K562 (cell line): ENCODE results near the gene BLVRA. TPM values are rescaled to one million over a fixed set of nuclear protein-coding genes. Genes with fewer than 3 reads are reported as not detected.

ENCODE experiments used
- ATAC-seq: fragments of 200-7000 bp; cut with Tn5 transposase; 3 replicates; pipeline ENCODE4 v1.9.1; 2020; ENCODE audit warnings: moderate library complexity
- BruUV-seq: library from RNA; stranded (reverse); fragments of 400-500 nt; replicated peaks from 2 replicates; lab custom pipeline; 2021; lab: Mats Ljungman, UMichigan
- CTCF ChIA-PET: fragments of 300-600 bp; formaldehyde crosslinking; extraction: SDS; loops from one replicate; lab custom pipeline; 2021; ENCODE audit warnings: low intra/inter-chr PET ratio; lab: Yijun Ruan, JAX
- POLR2A ChIA-PET: fragments of 300-600, 350-650 bp; sonication (Branson Sonifier 250); formaldehyde crosslinking; extraction: SDS; loops from one replicate; lab custom pipeline; 2021; ENCODE audit warnings: antibody characterized with exemption, inconsistent platforms; lab: Yijun Ruan, JAX
- DNase-seq, 4 experiments: peaks; one replicate each; pipeline versions ENCODE4 v3.0.0 to v3.0.0-alpha.2; 2011 to 2018; ENCODE audit warnings: low spot score in 3 of 4, mixed read lengths in 3 of 4; ENCODE audit errors: extremely low read depth in 1 of 4
- FAIRE-seq: peaks from 2 replicates; lab custom pipeline; 2011; peaks lifted over from hg19 to GRCh38; lab: Jason Lieb, UNC
- H2AFZ ChIP-seq: 2 replicates; pipeline ENCODE4 v1.6.0; 2011; ENCODE audit warnings: low read depth, low read length, control low read depth, inconsistent platforms
- H3K27ac ChIP-seq: fragments of 200-600 bp; 3 replicates; pipeline ENCODE4 v1.8.0; 2011; ENCODE audit warnings: low read depth, mild to moderate bottlenecking, control low read depth, inconsistent platforms, low read length, moderate library complexity, mixed read lengths; ENCODE audit errors: extremely low read depth
- H3K27me3 ChIP-seq, 2 experiments: fragments of 300-600 bp in 1 of 2; 2 replicates in 1 of 2; 3 replicates in 1 of 2; pipeline versions ENCODE4 v1.6.0 to v1.8.0; 2011; ENCODE audit warnings: inconsistent platforms in 2 of 2, low read length in 2 of 2, mild to moderate bottlenecking in 1 of 2, mixed read lengths in 1 of 2, moderate library complexity in 1 of 2; ENCODE audit not compliant: control insufficient read depth in 2 of 2, insufficient read depth in 2 of 2
- H3K36me3 ChIP-seq: fragments of 300-600 bp; 3 replicates; pipeline ENCODE4 v1.8.0; 2011; ENCODE audit warnings: mild to moderate bottlenecking, low read length, inconsistent platforms; ENCODE audit not compliant: control insufficient read depth, insufficient read depth
- H3K4me1 ChIP-seq, 2 experiments: fragments of 200-600 bp in 1 of 2; replicated peaks in 1 of 2; 2 replicates in 1 of 2; 3 replicates in 1 of 2; pipeline versions ENCODE4 v1.5.1 to v1.8.0; 2011; ENCODE audit warnings: inconsistent platforms in 2 of 2, low read length in 2 of 2, mild to moderate bottlenecking in 1 of 2, mixed read lengths in 1 of 2, moderate library complexity in 1 of 2; ENCODE audit not compliant: control insufficient read depth in 2 of 2, insufficient read depth in 2 of 2
- H3K4me2 ChIP-seq: 2 replicates; pipeline ENCODE4 v1.6.1; 2011; ENCODE audit warnings: low read length, control low read depth, inconsistent platforms, mixed read lengths; ENCODE audit not compliant: insufficient read depth
- H3K4me3 ChIP-seq: fragments of 200-600 bp; sonication (generic), shearing (Covaris generic); 2 replicates; pipeline ENCODE4 v1.5.1; 2016; ENCODE audit warnings: control low read depth, inconsistent platforms
- H3K79me2 ChIP-seq: fragments of 200-600 bp; 3 replicates; pipeline ENCODE4 v1.8.0; 2011; ENCODE audit warnings: low read length, inconsistent platforms; ENCODE audit not compliant: control insufficient read depth, insufficient read depth
- H3K9ac ChIP-seq, 2 experiments: 2 replicates each; pipeline versions ENCODE4 v1.6.0 to v1.6.1; 2011; ENCODE audit warnings: low read depth in 2 of 2, low read length in 2 of 2, control low read depth in 1 of 2, inconsistent platforms in 1 of 2, mild to moderate bottlenecking in 1 of 2, mixed read lengths in 1 of 2; ENCODE audit not compliant: insufficient read depth in 1 of 2
- H3K9me1 ChIP-seq: one replicate; pipeline ENCODE4 v1.6.0; 2011; ENCODE audit warnings: inconsistent platforms, mild to moderate bottlenecking, low read length, moderate library complexity; ENCODE audit not compliant: control insufficient read depth, insufficient read depth
- H3K9me3 ChIP-seq: replicated peaks from 2 replicates; pipeline ENCODE4 v1.5.1; 2011; ENCODE audit warnings: low read depth, low read length, inconsistent platforms; ENCODE audit not compliant: control insufficient read depth, insufficient read depth
- H4K20me1 ChIP-seq: replicated peaks from 2 replicates; pipeline ENCODE4 v1.6.1; 2011; ENCODE audit warnings: low read length, inconsistent platforms, mixed read lengths; ENCODE audit not compliant: control insufficient read depth, insufficient read depth
- ATF1 ChIP-seq, 2 experiments: fragments of 450-650 bp in 1 of 2; IDR thresholded peaks; 2 replicates each; pipeline ENCODE4 v1.6.1; 2016; ENCODE audit warnings: missing compliant biosample characterization in 1 of 2, missing genetic modification characterization in 1 of 2
- BHLHE40 ChIP-seq: IDR thresholded peaks from 2 replicates; pipeline ENCODE4 v1.6.1; 2011; ENCODE audit warnings: low read length, improper control_type of control experiment
- CBX3 ChIP-seq, 2 experiments: IDR thresholded peaks; 1 replicate in 1 of 2; 2 replicates in 1 of 2; pipeline ENCODE4 v1.6.1; 2012; ENCODE audit warnings: inconsistent platforms in 2 of 2, low read length in 2 of 2, borderline replicate concordance in 1 of 2, control low read depth in 1 of 2
- CHD2 ChIP-seq: IDR thresholded peaks from 2 replicates; pipeline ENCODE4 v1.6.1; 2011; ENCODE audit warnings: low read depth, low read length
- CTBP1 ChIP-seq: fragments of 450-650 bp; IDR thresholded peaks from 2 replicates; pipeline ENCODE4 v1.6.1; 2016; ENCODE audit warnings: borderline replicate concordance
- MAFK ChIP-seq: IDR thresholded peaks from 2 replicates; pipeline ENCODE4 v1.6.1; 2011; ENCODE audit warnings: low read length, improper control_type of control experiment
- MTA2 ChIP-seq: fragments of 450-650 bp; IDR thresholded peaks from 2 replicates; pipeline ENCODE4 v1.6.1; 2016; ENCODE audit warnings: low read depth
- RCOR1 ChIP-seq, 2 experiments: IDR thresholded peaks; 2 replicates each; pipeline ENCODE4 v1.6.1; 2012; ENCODE audit warnings: low read depth in 2 of 2, low read length in 2 of 2, borderline replicate concordance in 1 of 2, improper control_type of control experiment in 1 of 2
- SAFB2 ChIP-seq: fragments of 200-400 bp; formaldehyde crosslinking; IDR thresholded peaks from 2 replicates; pipeline ENCODE4 v1.6.1; 2018; ENCODE audit warnings: borderline replicate concordance, low read length, low read depth, moderate library complexity; ENCODE audit not compliant: severe bottlenecking
- SMAD4 ChIP-seq: fragments of 250-450 bp; sonication (Bioruptor Pico); conservative IDR thresholded peaks from 2 replicates; pipeline ENCODE4 v1.8.0; 2021; ENCODE audit warnings: inconsistent platforms, mild to moderate bottlenecking, moderate library complexity
- SP2 ChIP-seq: IDR thresholded peaks from 2 replicates; pipeline ENCODE4 v1.6.1; 2011; ENCODE audit warnings: mild to moderate bottlenecking, low read depth, low read length, moderate library complexity; ENCODE audit not compliant: poor library complexity, severe bottlenecking; ENCODE audit errors: extremely low read depth
- SPI1 ChIP-seq: IDR thresholded peaks from 2 replicates; pipeline ENCODE4 v1.6.1; 2011; ENCODE audit warnings: low read depth, low read length, control low read depth, borderline replicate concordance
- YBX1 ChIP-seq: fragments of 450-650 bp; IDR thresholded peaks from 2 replicates; pipeline ENCODE4 v1.7.1; 2016; ENCODE audit warnings: mild to moderate bottlenecking
- ZC3H8 ChIP-seq: fragments of 450-650 bp; IDR thresholded peaks from 2 replicates; pipeline ENCODE4 v1.6.1; 2017
- WGBS: fragments of 100-300 bp; shearing (Covaris generic); methylation state at CpG from one replicate; pipeline ENCODE4 v1.1.6; 2016; ENCODE audit warnings: low coverage, mixed read lengths; ENCODE audit not compliant: insufficient coverage; ENCODE audit errors: missing lambda C conversion rate; 5-methylcytosine and 5-hydroxymethylcytosine counted together
- in situ Hi-C: fragments of 300-500 bp; cut with MboI; formaldehyde crosslinking; loops from 4 replicates; pipeline ENCODE4 v1.15.0; 2018; ENCODE audit warnings: inconsistent platforms, mixed read lengths
- intact Hi-C: fragments of 100-400 bp; cut with micrococcal nuclease; formaldehyde crosslinking; loops from 2 replicates; pipeline ENCODE4 v1.14.2; 2022
- polyA plus RNA-seq, 8 experiments: library from polyadenylated mRNA; depleted of rRNA in 4 of 8; stranded (reverse) in 5 of 8; unstranded in 3 of 8; fragments of >200 nt; fragmentation: Nextera tagmentation in 2 of 8; fragmentation: Illumina TruSeq in 1 of 8; extraction: Ambion mirVana in 2 of 8; extraction: Trizol in 1 of 8; gene quantifications; 2 replicates each; pipeline versions ENCODE4 v1.2.1 to v1.2.3, GENCODE V29; 2011 to 2014; ENCODE audit warnings: inconsistent platforms in 1 of 8, missing spikeins in 1 of 8
- total RNA-seq, 7 experiments: library from RNA; depleted of rRNA in 6 of 7; stranded (reverse); fragments of >200 nt in 6 of 7; fragmentation: Illumina TruSeq in 2 of 7; extraction: Trizol in 2 of 7; gene quantifications; 2 replicates each; pipeline versions ENCODE4 v1.2.1 to v1.2.3, GENCODE V29; 2011 to 2021; ENCODE audit warnings: low replicate concordance in 1 of 7
- TF ChIP-seq, protein P1 (sequence below): fragments of 450-650 bp; IDR thresholded peaks from 2 replicates; pipeline ENCODE4 v1.6.1; 2016; ENCODE audit warnings: low read depth, mild to moderate bottlenecking, moderate library complexity
- TF ChIP-seq, protein P2 (sequence below): fragments of 450-650 bp; IDR thresholded peaks from 2 replicates; pipeline ENCODE4 v1.6.1; 2016
- TF ChIP-seq, protein P3 (sequence below): sonication (generic); formaldehyde crosslinking; IDR thresholded peaks from 2 replicates; pipeline ENCODE4 v1.8.0; 2022; ENCODE audit warnings: missing genetic modification reagents, mild to moderate bottlenecking, moderate library complexity, borderline replicate concordance

Gene BLVRA
- total and polyA plus RNA-seq, 9 of the 15 experiments (the other 6 are each of a cell fraction or from before 2014, with no cell fraction given): 48.5 to 147 (median 61.5) TPM

DNA sequence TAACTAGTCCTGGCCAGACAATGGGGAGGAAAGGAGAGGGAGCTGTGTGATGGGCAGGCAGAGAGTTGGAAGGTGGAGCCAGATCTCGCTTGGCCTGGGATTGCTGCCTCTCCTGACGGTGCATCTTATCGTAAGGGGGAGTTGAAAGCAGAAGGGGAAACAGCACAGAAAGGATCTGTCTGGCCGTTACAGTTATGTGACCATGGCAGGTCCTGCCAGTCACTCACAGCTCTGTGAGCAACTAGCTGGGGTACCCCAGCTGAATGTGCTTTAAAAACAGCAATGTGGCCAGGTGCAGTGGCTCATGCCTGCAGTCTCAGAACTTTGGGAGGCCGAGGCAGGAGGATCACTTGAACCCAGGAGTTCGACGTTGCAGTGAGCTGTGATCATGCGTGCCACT, 8.1 kb downstream of the BLVRA start:
- ChIA-PET CTCF (no interaction called here), POLR2A (interaction anchor here (1.3 to 3.3 kb wide), 2 partner anchors 7 to 38 kb away, joined by 3 to 13 read pairs; partner anchors contain the start of genes BLVRA and COA1)
- Histone ChIP-seq H2AFZ (no peak overlapping the region; the same call in 1 of the 2 replicates), H3K4me1 (peaks cover 43 to 68% of the 10 kb centered on the region in 2 experiments), H3K4me3 (no peak overlapping the region), H3K9me3 (no peaks in the 10 kb centered on the region), H4K20me1 (0 out of 2 replicates have a peak, but pooled peaks cover 3% of the 10 kb centered on the region), H3K27me3 (no peaks in the 10 kb centered on the region), H3K9ac (peak overlapping the region in 1 of 2 experiments; percentile 67; a peak in 1 of 4 replicates), H3K79me2 (peaks cover 73% of the 10 kb centered on the region), H3K36me3 (peaks cover 3% of the 10 kb centered on the region), H3K9me1 (no peaks in the 10 kb centered on the region), H3K27ac (peak overlapping the region; percentile 34; the same call in 1 of the 3 replicates), H3K4me2 (peak overlapping the region; percentile 53; the same call in 1 of the 2 replicates)
- DNase-seq (peak in 3 of 4 experiments; percentile 31 to 81 (median 59)), FAIRE-seq (peak; percentile 77), ATAC-seq (peak; percentile 74)
- intact Hi-C loops: loop anchor here (5.0 kb wide), 2 partner anchors 39 to 46 kb away; partner anchors contain the start of gene COA1
- in situ Hi-C loops: no loop called here
- 37% methylated on average over 8 of the region's 8 CpGs for WGBS
- BruUV-seq: no TSS peak
- TF ChIP-seq, protein P1, sequence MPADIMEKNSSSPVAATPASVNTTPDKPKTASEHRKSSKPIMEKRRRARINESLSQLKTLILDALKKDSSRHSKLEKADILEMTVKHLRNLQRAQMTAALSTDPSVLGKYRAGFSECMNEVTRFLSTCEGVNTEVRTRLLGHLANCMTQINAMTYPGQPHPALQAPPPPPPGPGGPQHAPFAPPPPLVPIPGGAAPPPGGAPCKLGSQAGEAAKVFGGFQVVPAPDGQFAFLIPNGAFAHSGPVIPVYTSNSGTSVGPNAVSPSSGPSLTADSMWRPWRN: no peak
- TF ChIP-seq, protein P2, sequence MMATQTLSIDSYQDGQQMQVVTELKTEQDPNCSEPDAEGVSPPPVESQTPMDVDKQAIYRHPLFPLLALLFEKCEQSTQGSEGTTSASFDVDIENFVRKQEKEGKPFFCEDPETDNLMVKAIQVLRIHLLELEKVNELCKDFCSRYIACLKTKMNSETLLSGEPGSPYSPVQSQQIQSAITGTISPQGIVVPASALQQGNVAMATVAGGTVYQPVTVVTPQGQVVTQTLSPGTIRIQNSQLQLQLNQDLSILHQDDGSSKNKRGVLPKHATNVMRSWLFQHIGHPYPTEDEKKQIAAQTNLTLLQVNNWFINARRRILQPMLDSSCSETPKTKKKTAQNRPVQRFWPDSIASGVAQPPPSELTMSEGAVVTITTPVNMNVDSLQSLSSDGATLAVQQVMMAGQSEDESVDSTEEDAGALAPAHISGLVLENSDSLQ: peak; percentile 92
- TF ChIP-seq MTA2: peak; percentile 30; the same call in 1 of the 2 replicates
- no peak for TF ChIP-seq CBX3 (IDR thresholded peaks at IDR 0.05; ENCODE audit: borderline replicate concordance in 1 of 2, low read length in 2 of 2)
- no peak for TF ChIP-seq SP2
- TF ChIP-seq SMAD4 (CRISPR knock-in tag): peak; percentile 26; the same call in 1 of the 2 replicates
- TF ChIP-seq YBX1: no peak
- TF ChIP-seq MAFK: 0 out of 2 replicates have a peak, but pooled peaks have one; percentile 1
- no peak for TF ChIP-seq SAFB2
- TF ChIP-seq CHD2: no peak
- TF ChIP-seq, protein P3, sequence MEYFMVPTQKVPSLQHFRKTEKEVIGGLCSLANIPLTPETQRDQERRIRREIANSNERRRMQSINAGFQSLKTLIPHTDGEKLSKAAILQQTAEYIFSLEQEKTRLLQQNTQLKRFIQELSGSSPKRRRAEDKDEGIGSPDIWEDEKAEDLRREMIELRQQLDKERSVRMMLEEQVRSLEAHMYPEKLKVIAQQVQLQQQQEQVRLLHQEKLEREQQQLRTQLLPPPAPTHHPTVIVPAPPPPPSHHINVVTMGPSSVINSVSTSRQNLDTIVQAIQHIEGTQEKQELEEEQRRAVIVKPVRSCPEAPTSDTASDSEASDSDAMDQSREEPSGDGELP: 0 out of 2 replicates have a peak, but pooled peaks have one; percentile 22
- TF ChIP-seq SPI1: 0 out of 2 replicates have a peak, but pooled peaks have one; percentile 36
- TF ChIP-seq RCOR1 (IDR thresholded peaks at IDR 0.05; ENCODE audit: borderline replicate concordance in 1 of 2, low read depth in 2 of 2, low read length in 2 of 2): peak in 1 of 2 experiments; percentile 25; a peak in 1 of 4 replicates
- no peak for TF ChIP-seq ZC3H8
- no peak for TF ChIP-seq ATF1 (CRISPR knock-in tag; IDR thresholded peaks at IDR 0.05)
- TF ChIP-seq ATF1 (tag; IDR thresholded peaks at IDR 0.05): no peak
- no peak for TF ChIP-seq BHLHE40
- 0 out of 2 replicates have a peak, but pooled peaks have one; percentile 34 for TF ChIP-seq CTBP1
